Measurements from ENCODE around the gene IL18. TPM values are rescaled to one million over a fixed set of nuclear protein-coding genes. Genes with fewer than 3 reads are reported as not detected.

Gene IL18
- total and polyA plus RNA-seq, 4 donors = 3.0 to 5.2 (median 3.5) TPM

- TF ChIP-seq FOXA1 (IDR thresholded peaks at IDR 0.05) (no peak), MAX (IDR thresholded peaks at IDR 0.05) (no peak), HNF4G (IDR thresholded peaks at IDR 0.05) (no peak), RAD21 (IDR thresholded peaks at IDR 0.05) (no peak), HNF4A (conservative IDR thresholded peaks at IDR 0.05) (no peak)
These were observed 13.4 kb downstream of the IL18 start (continued) for GRCh38 chr11:112150517-112150916.

- Histone ChIP-seq H3K36me3 (ENCODE audit: control insufficient read depth in 4 of 4, insufficient read depth in 3 of 4, low read depth in 1 of 4, low read length in 3 of 4) (peaks cover 0 to 2% (median under 1%) of the 10 kb centered on the region in 4 donors), H3K9ac (ENCODE audit: low read depth in 1 of 2, low read length in 2 of 2) (no peak overlapping the region), H3K4me3 (ENCODE audit: low read depth in 1 of 3, low read length in 3 of 3) (no peak overlapping the region), H3K27ac (ENCODE audit: low read depth in 1 of 2, low read length in 2 of 2) (no peak overlapping the region), H3K27me3 (ENCODE audit: control insufficient read depth in 4 of 4, insufficient read depth in 4 of 4, low read length in 3 of 4) (no peaks in the 10 kb centered on the region), H3K4me1 (ENCODE audit: control insufficient read depth in 4 of 4, insufficient read depth in 4 of 4, low read length in 3 of 4) (no peaks in the 10 kb centered on the region), H3K9me3 (ENCODE audit: control insufficient read depth in 4 of 4, low read length in 3 of 4) (peaks cover 0 to 4% (median 0%) of the 10 kb centered on the region in 4 donors)
- WGBS = 92% methylated on average over 3 of the region's 3 CpGs
- TF ChIP-seq TAF1 (conservative IDR thresholded peaks at IDR 0.05) (no peak), EGR1 (IDR thresholded peaks at IDR 0.05; ENCODE audit: low read depth in 2 of 2) (no peak), RAD21 (IDR thresholded peaks at IDR 0.05) (no peak), NR2F2 (IDR thresholded peaks at IDR 0.05) (no peak), SP1 (IDR thresholded peaks at IDR 0.05) (no peak)
- no peak for DNase-seq (ENCODE audit: low spot score)
These were observed 20.3 kb downstream of the IL18 start for GRCh38 chr11:112143597-112143996.

GRCh38 chr11:112134473-112134872, 29.4 kb downstream of the IL18 start:
- no peaks in the 10 kb centered on the region for H3K36me3 ChIP-seq (ENCODE audit: control insufficient read depth in 4 of 4, insufficient read depth in 3 of 4, low read depth in 1 of 4, low read length in 3 of 4)
- H3K9me3 ChIP-seq (ENCODE audit: control insufficient read depth in 4 of 4, low read length in 3 of 4) = no peaks in the 10 kb centered on the region
- no peak overlapping the region for H3K27ac ChIP-seq (ENCODE audit: low read depth in 1 of 2, low read length in 2 of 2)
- DNase-seq (ENCODE audit: low spot score) = no peak
- H3K4me3 ChIP-seq (ENCODE audit: low read depth in 1 of 3, low read length in 3 of 3) = no peak overlapping the region
- TF ChIP-seq HNF4A (conservative IDR thresholded peaks at IDR 0.05) = no peak
- no peak for TF ChIP-seq ZBTB33 (IDR thresholded peaks at IDR 0.05)
- TF ChIP-seq CTCF (IDR thresholded peaks at IDR 0.05; ENCODE audit: low read depth, low read length, missing input control) = no peak
- TF ChIP-seq SP1 (IDR thresholded peaks at IDR 0.05) = no peak
- TF ChIP-seq YY1 (IDR thresholded peaks at IDR 0.05) = no peak
- TF ChIP-seq MAX (IDR thresholded peaks at IDR 0.05) = no peak
- TF ChIP-seq ATF3 (IDR thresholded peaks at IDR 0.05) = no peak
- no peak for TF ChIP-seq RAD21 (IDR thresholded peaks at IDR 0.05)
- TF ChIP-seq EGR1 (IDR thresholded peaks at IDR 0.05; ENCODE audit: low read depth in 2 of 2) = no peak
- TF ChIP-seq FOXA1 (IDR thresholded peaks at IDR 0.05) = no peak
- TF ChIP-seq JUND (IDR thresholded peaks at IDR 0.05) = no peak
- TF ChIP-seq FOXA2 (IDR thresholded peaks at IDR 0.05) = no peak
- no peaks in the 10 kb centered on the region for H3K4me1 ChIP-seq (ENCODE audit: control insufficient read depth in 4 of 4, insufficient read depth in 4 of 4, low read length in 3 of 4)
- WGBS = 92% methylated on average over 3 of the region's 4 CpGs
- H3K27me3 ChIP-seq (ENCODE audit: control insufficient read depth in 4 of 4, insufficient read depth in 4 of 4, low read length in 3 of 4) = no peaks in the 10 kb centered on the region
- no peak overlapping the region for H3K9ac ChIP-seq (ENCODE audit: low read depth in 1 of 2, low read length in 2 of 2)

Data from liver (tissue), 9 donors.